ENCODE measurements around the gene SEMA3E. TPM values are rescaled to one million over a fixed set of nuclear protein-coding genes. Genes with fewer than 3 reads are reported as not detected.
"Not testable (repeated sequence)": the region's sequence is repeated elsewhere in the genome, so short reads cannot be mapped to it uniquely, and the experiment has no call there.

SEMA3E gene
- total RNA-seq, 1 experiment from 2014 or later: 3.6 TPM

- DNase-seq (ENCODE audit: low spot score): no peak
Observed at GRCh38 chr7:83452256-83452655, 196.7 kb downstream of the SEMA3E start.

- no peak for DNase-seq (ENCODE audit: low spot score)
Observed at GRCh38 chr7:83451501-83452045, 197.4 kb downstream of the SEMA3E start.

DNA sequence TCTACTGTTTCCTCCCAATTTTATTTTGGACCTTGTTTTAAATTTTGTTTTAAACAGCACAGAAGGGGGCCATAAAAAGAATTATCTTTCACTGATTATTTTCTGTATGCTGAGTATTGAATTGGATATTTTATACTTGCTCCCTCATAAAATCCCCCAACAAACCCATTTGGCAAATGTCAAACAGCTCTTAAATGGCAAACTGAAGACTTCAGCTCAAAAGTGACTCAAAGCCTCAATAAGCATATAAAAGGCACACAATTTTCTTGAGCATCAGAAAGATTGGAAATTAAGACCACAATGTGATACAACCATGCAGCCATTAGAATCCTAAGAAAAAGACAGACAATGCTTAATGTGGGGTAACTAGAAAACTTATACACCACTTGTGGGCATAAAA lies 199.2 kb downstream of the SEMA3E start:
- DNase-seq (ENCODE audit: low spot score): no peak

DNA sequence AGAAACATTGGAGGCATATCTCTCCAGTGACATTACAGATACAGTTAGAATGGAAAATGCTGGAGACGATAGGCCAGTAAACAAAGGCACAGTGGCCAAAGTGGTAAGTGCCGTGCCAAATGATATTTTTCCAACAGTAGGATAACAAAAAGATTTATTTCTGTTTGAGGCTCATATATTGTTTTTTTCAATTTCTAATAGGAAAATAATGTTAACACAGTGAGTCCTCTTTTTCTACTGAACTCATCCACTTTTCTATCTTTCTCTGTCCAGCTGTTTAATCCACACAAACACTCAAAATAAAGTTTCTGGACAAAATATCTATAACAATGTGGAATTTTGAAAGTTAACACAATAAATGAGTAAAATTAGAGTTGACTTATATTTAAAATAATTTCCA lies 201.3 kb downstream of the SEMA3E start:
- DNase-seq (ENCODE audit: low spot score): no peak

DNA sequence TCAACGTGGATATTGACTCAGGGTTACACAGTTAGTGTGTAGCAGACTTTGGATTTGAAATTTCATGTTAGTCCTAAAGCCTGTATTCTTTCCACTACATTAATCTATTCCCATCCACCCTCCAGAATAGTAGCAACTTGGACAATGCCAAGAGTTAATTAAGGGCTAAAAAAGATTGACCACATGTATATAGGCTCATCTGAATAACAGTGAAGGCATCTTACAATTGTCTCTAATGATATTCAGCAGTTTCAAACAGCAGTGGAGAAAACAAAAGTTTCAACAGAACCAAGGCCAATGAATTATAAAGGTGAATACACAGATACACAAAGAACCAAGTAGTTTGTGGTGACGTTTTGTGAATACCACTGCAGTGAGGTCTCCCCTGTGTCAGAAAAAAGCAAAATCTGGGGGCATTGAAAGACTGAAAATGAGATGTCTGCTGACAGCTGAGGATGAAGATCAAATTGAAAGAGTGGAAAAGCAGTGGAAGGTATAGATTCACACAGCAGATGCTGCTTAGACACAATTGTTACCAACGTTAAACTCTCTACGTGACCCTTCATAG lies 202.8 kb downstream of the SEMA3E start:
- no peak for DNase-seq (ENCODE audit: low spot score)

- no peak for DNase-seq (ENCODE audit: low spot score)
Observed at GRCh38 chr7:83442911-83443310, 206.0 kb downstream of the SEMA3E start.

DNA sequence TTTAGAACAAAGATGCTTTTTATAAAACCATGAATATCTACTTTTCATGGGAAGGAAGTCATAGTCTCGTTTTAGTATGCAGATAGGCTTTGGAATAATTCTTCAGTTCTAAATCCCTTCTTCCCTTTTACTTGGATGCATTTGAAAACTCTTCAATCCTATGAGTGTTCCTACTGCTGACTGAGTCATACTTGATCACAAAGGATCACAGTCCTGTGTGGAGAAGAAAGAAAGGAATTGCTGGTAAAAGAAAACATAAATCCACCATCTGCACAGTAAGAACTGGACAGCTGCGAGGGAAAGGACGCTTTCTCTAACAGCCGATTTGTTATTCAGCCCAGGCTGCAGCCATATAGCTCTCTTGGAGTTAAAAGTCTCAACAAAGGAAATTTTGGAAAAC lies 209.9 kb downstream of the SEMA3E start:
- DNase-seq (ENCODE audit: low spot score): no peak

GRCh38 chr7:83430289-83430688 lies 218.7 kb downstream of the SEMA3E start:
- DNase-seq (ENCODE audit: low spot score): not testable (repeated sequence)

DNA sequence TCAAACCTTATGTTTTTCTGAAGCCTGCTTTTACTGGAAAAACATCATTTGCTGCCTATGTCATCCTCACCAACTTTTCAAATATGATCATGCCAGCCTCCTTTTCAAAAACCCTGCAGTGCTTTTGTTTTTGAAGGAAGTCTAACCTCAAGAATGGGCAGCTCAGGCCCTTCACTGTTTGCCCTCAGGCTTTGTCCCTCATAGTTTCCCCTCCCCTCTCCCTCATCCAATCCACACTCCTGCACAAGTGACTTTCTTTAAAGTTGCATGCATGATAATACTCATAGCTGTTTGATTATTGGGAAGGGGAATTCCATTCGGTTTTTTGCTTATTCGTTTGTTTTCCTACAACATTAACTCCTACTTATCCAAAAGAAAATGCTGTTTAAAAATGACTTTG lies 219.4 kb downstream of the SEMA3E start:
- DNase-seq (ENCODE audit: low spot score): no peak

DNA sequence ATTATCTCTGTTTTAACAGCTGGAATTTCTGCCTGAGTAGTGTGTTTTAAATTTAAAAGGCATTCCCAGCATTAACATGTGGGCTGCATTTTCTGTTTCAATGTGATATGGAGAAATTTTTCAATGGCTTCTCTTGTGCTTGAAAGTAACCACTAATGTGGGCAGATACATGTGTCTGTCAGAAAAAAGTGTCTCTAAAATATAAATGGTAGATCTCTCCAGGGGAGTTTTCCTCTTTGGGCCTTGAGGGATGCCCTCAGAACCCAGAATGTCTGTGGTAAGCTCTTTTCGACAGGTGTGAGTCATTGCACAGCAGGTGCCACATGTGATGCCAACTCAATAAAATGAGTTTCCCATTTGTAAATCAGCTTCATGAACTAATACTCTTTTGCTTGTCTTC lies 221.1 kb downstream of the SEMA3E start:
- peak; percentile 79 for DNase-seq (ENCODE audit: low spot score)

- no peak for DNase-seq (ENCODE audit: low spot score)
Observed at GRCh38 chr7:83426325-83426724, 222.6 kb downstream of the SEMA3E start.

DNA sequence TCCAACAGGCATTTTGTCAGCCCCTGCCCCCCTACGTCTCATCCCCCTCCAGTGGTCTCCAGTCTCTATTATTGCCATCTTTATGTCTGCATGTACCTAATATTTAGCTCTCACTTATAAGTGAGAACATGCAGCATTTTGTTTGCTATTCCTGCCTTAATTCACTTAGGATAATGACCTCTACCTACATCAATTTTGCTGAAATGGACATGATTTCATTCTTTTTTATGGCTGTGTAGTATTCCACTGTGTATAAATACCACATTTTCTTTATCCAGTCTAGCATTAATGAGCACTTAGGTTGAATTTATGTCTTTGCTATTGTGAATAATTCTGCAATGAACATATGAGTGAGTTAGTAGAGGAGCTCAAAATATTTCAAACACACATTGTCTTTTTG lies 229.9 kb downstream of the SEMA3E start:
- DNase-seq (ENCODE audit: low spot score): no peak

DNA sequence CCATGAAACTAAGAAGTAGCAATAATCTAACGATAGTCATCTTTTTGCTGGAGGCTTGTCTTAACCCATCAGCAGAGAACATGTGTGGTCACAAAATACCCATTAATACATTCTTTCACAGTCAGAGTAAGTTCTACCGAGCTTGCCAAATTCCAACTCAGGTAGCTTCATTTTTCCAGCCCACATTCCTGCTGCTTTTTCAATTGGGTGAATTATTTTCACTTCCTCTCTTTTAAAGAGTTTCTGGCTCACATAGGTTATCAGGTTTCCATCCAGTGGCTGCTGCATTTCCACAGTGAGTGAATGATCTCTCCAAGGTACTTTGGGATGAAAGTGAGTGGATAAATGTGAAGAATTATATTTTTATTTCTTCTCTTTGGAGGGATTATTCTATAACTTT lies 233.1 kb downstream of the SEMA3E start:
- no peak for DNase-seq (ENCODE audit: low spot score)

GRCh38 chr7:83414947-83415346 lies 234.0 kb downstream of the SEMA3E start:
- no peak for DNase-seq (ENCODE audit: low spot score)

DNA sequence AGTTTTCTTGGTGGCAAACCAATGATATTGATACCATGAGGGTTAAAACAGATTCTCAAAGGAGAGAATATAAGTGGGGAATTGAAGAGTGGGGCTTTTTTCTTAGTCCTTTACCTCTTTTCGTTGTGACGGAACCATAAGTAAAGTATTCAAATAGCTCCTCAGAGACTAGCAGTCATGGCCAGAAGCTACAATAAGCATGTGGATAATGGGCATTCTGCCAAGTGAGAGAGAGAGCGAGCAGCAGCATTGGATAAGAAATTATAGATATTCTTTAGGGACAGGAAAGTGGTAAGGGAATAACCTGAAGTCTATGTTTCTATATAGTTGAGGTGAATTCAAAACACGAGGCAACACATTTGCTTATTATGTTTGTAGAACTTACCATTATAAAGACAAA lies 235.1 kb downstream of the SEMA3E start:
- no peak for DNase-seq (ENCODE audit: low spot score)

DNA sequence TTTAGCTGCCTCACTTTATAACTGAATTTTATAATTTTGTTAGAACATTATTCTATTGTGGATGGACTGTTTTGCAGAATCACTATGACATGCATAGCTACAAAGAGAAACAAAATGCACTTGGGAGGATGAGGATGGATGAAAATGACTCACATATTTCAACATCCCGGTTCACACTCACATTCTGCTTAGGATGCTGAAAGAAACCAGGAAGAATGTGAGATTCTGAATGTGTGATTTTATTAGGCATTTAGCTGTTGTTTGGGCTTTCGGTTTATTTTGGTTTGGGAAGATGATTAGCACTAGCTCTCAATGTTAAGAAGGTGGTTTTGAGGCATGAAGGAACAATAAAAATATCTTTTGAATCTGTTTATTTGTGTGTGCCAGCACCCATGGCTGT lies 235.5 kb downstream of the SEMA3E start:
- peak; percentile 56 for DNase-seq (ENCODE audit: low spot score)

- DNase-seq (ENCODE audit: low spot score): peak; percentile 45
Observed at GRCh38 chr7:83410989-83411591, 237.8 kb downstream of the SEMA3E start.

DNA sequence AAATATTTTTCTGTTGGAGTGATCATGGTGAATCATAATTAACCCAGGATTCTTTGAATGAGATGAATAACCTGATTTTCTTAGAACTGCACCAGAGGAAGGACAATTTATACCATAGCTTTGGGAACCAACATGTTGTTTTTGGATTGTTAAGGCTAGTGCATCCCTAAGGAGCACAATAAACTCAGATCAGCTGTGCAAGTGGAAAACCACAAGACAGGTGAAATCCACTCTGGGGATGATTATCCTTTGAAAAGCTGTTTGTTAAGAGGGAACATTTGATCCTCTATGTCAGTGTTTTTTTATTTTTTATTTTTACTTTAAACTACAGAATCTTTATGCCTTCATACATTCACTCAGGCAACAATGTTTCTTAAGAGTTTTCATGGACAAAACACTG lies 254.2 kb downstream of the SEMA3E start:
- DNase-seq (ENCODE audit: low spot score): no peak

DNA sequence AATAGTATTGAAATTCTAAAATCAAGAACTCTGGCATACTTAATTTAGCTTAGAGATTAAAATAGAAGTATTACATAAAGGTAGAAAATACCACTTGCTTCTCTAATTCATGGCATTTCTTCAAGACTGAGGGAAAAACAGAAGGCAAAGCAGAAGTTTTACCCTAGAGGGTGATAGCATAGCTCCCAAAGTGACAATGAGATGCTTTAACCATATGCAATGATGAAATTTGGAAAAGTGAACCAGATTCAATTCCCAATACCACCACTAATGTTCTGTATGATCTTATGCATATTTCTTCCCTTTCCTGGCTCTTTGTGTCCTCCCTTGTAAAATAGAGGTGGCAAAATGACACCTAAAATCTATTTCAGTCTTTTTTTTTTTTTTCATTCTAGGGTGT lies 260.5 kb downstream of the SEMA3E start:
- no peak for DNase-seq (ENCODE audit: low spot score)

DNA sequence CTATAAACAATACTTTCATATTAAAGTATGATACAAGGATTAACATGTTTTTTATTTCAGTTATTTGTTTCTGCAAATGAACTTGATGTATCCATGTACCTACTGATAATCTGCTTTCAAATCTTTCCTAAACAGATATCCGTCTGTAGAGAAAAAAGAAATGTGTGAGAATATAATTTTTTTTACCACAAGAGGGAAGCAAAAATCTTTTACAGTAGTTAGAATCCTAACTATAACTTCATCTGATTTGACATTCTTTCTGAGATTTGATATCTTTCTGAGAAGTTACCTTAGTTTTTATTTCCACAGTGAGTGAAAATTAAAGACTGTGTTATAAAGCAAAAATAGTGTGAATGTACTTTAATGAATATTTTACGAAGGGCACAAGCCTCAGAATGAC lies 282.3 kb downstream of the SEMA3E start:
- peak; percentile 21 for DNase-seq (ENCODE audit: low spot score)

GRCh38 chr7:83365746-83366145 lies 283.2 kb downstream of the SEMA3E start:
- DNase-seq (ENCODE audit: low spot score): no peak

GRCh38 chr7:83362871-83363550 lies 285.9 kb downstream of the SEMA3E start:
- DNase-seq (ENCODE audit: low spot score): no peak

DNA sequence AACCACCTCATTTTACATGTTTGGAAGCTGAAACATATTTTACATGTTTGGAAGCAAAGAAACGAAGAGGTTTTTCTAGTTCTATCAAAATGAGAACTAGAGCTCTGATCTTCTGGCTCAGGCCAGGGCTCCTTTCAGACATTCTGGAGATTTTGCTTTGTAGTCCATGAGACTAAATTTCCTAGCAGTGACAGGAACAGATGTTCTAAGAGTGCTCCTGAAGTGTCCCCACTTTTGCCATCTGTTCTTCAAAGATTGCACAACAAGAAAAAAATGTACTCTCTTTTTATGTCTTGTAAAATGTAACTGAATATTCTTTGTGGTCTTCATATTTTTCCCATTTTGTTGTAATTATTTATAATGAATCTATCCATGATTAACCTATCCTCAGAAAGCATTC lies 289.8 kb downstream of the SEMA3E start:
- no peak for DNase-seq (ENCODE audit: low spot score)

Data from A172 (cell line).